Cortex of kidney (tissue), 1 donor: Measurements from ENCODE around the gene ASTN2.
"Not testable (repeated sequence)": the region's sequence is repeated elsewhere in the genome, so short reads cannot be mapped to it uniquely, and the experiment has no call there.

Experiments
- DNase-seq: peaks from one replicate; lab custom pipeline; 2025; lab: John Stamatoyannopoulos, UW

Gene ASTN2

GRCh38 chr9:116952436-116952810 lies 462.4 kb downstream of the ASTN2 start:
- DNase-seq: no peak

GRCh38 chr9:116951588-116952435 lies 463.0 kb downstream of the ASTN2 start:
- DNase-seq: no peak

GRCh38 chr9:116945817-116946216 lies 469.0 kb downstream of the ASTN2 start:
- no peak for DNase-seq

GRCh38 chr9:116944714-116945534 lies 469.9 kb downstream of the ASTN2 start:
- DNase-seq: no peak

- DNase-seq: no peak
Observed at GRCh38 chr9:116943970-116944369, 470.9 kb downstream of the ASTN2 start.

GRCh38 chr9:116942593-116943061 lies 472.2 kb downstream of the ASTN2 start:
- no peak for DNase-seq

- DNase-seq: no peak
Observed at GRCh38 chr9:116941266-116941665, 473.6 kb downstream of the ASTN2 start.

- no peak for DNase-seq
Observed at GRCh38 chr9:116940614-116941215, 474.1 kb downstream of the ASTN2 start.

- DNase-seq: no peak
Observed at GRCh38 chr9:116939614-116940013, 475.2 kb downstream of the ASTN2 start.

GRCh38 chr9:116939161-116939560 lies 475.7 kb downstream of the ASTN2 start:
- DNase-seq: no peak

GRCh38 chr9:116937361-116937760 lies 477.5 kb downstream of the ASTN2 start:
- DNase-seq: no peak

GRCh38 chr9:116935149-116935897 lies 479.5 kb downstream of the ASTN2 start:
- DNase-seq: no peak

- no peak for DNase-seq
Observed at GRCh38 chr9:116934131-116934530, 480.7 kb downstream of the ASTN2 start.

GRCh38 chr9:116933251-116933650 lies 481.6 kb downstream of the ASTN2 start:
- DNase-seq: no peak

GRCh38 chr9:116929621-116930020 lies 485.2 kb downstream of the ASTN2 start:
- no peak for DNase-seq

- DNase-seq: no peak
Observed at GRCh38 chr9:116928884-116929283, 486.0 kb downstream of the ASTN2 start.

GRCh38 chr9:116928289-116928688 lies 486.6 kb downstream of the ASTN2 start:
- DNase-seq: no peak

GRCh38 chr9:116927726-116928125 lies 487.1 kb downstream of the ASTN2 start:
- no peak for DNase-seq

GRCh38 chr9:116925121-116925520 lies 489.7 kb downstream of the ASTN2 start:
- no peak for DNase-seq

GRCh38 chr9:116924462-116925110 lies 490.3 kb downstream of the ASTN2 start:
- no peak for DNase-seq

GRCh38 chr9:116917895-116918508 lies 496.9 kb downstream of the ASTN2 start:
- DNase-seq: not testable (repeated sequence)
